HCT116 (cell line): ENCODE results near the gene TOR2A. TPM values are rescaled to one million over a fixed set of nuclear protein-coding genes. Genes with fewer than 3 reads are reported as not detected.

Experiments
- ATAC-seq: fragments of 200-7000 bp; cut with Tn5 transposase; 2 replicates; pipeline ENCODE4 v1.9.1; 2020; ENCODE audit warnings: mild to moderate bottlenecking, moderate library complexity
- BruUV-seq: library from RNA; stranded (reverse); fragments of 400-500 nt; replicated peaks from 2 replicates; lab custom pipeline; 2021; lab: Mats Ljungman, UMichigan
- CTCF ChIA-PET: fragments of 300-600 bp; sonication (Branson Sonifier 250); formaldehyde crosslinking; loops from one replicate; lab custom pipeline; 2021; ENCODE audit warnings: antibody characterized with exemption; lab: Charles Lee
- POLR2A ChIA-PET: fragments of 300-600, 350-600 bp; sonication (Branson Sonifier 250); formaldehyde crosslinking; loops from one replicate; lab custom pipeline; 2021; ENCODE audit warnings: antibody characterized with exemption; lab: Charles Lee
- RAD21 ChIA-PET, 2 experiments: fragments of 300-600 bp; sonication (Branson Sonifier 250); formaldehyde crosslinking; loops; one replicate each; lab custom pipeline; 2023; ENCODE audit warnings: low total read pairs in 2 of 2; ENCODE audit not compliant: uncharacterized antibody in 2 of 2, unreplicated experiment in 2 of 2, low non-redundant PET in 1 of 2; lab: Charles Lee
- DNase-seq: peaks from one replicate; pipeline ENCODE4 v3.0.0-alpha.2; 2010; ENCODE audit warnings: low read depth, low spot score
- H2AFZ ChIP-seq: fragments of 200-600 bp; shearing (Covaris generic), sonication (generic); 2 replicates; pipeline ENCODE4 v1.6.1; 2017; ENCODE audit warnings: low read depth, mixed run types, mixed read lengths, antibody characterized with exemption, low read length; ENCODE audit not compliant: poor library complexity, severe bottlenecking
- H3K27ac ChIP-seq: 2 replicates; pipeline ENCODE4 v1.5.1; 2012; ENCODE audit warnings: low read depth, low read length
- H3K27me3 ChIP-seq: fragments of 200-600 bp; sonication (generic); 2 replicates; pipeline ENCODE4 v1.6.1; 2016; ENCODE audit warnings: mixed run types, low read length, mixed read lengths; ENCODE audit not compliant: insufficient read depth
- H3K36me3 ChIP-seq, 2 experiments: fragments of 200-500 bp in 1 of 2; fragments of 200-600 bp in 1 of 2; sonication (Bioruptor generic) in 1 of 2; sonication (generic) in 1 of 2; 2 replicates each; pipeline versions ENCODE4 v1.5.1 to v1.6.1; 2014 to 2016; ENCODE audit warnings: low read length in 2 of 2, inconsistent platforms in 1 of 2, mixed read lengths in 1 of 2, mixed run types in 1 of 2; ENCODE audit not compliant: insufficient read depth in 2 of 2, control insufficient read depth in 1 of 2
- H3K4me1 ChIP-seq, 2 experiments: fragments of 200-600 bp in 1 of 2; sonication (generic) in 1 of 2; 2 replicates each; pipeline versions ENCODE4 v1.5.1 to v1.6.1; 2012 to 2017; ENCODE audit warnings: low read length in 2 of 2, inconsistent platforms in 1 of 2, mild to moderate bottlenecking in 1 of 2, mixed read lengths in 1 of 2, mixed run types in 1 of 2, moderate library complexity in 1 of 2; ENCODE audit not compliant: insufficient read depth in 2 of 2, control insufficient read depth in 1 of 2
- H3K4me2 ChIP-seq: fragments of 200-600 bp; sonication (generic); 2 replicates; pipeline ENCODE4 v1.6.1; 2017; ENCODE audit warnings: mixed run types, low read length, mixed read lengths
- H3K4me3 ChIP-seq, 2 experiments: fragments of 200-600 bp in 1 of 2; sonication (generic) in 1 of 2; replicated peaks in 1 of 2; 2 replicates each; pipeline ENCODE4 v1.5.1; 2011 to 2016; ENCODE audit warnings: low read length in 2 of 2, control low read depth in 1 of 2, low read depth in 1 of 2, mild to moderate bottlenecking in 1 of 2, mixed read lengths in 1 of 2, mixed run types in 1 of 2
- H3K79me2 ChIP-seq: fragments of 200-600 bp; sonication (generic); 2 replicates; pipeline ENCODE4 v1.6.1; 2017; ENCODE audit warnings: mild to moderate bottlenecking, mixed run types, low read length, moderate library complexity, mixed read lengths; ENCODE audit not compliant: insufficient read depth
- H3K9ac ChIP-seq: fragments of 200-600 bp; sonication (generic); 2 replicates; pipeline ENCODE4 v1.6.1; 2016; ENCODE audit warnings: low read length, mixed read lengths
- H3K9me2 ChIP-seq: fragments of 200-600 bp; sonication (generic), shearing (Covaris generic); 2 replicates; pipeline ENCODE4 v1.6.1; 2017; ENCODE audit warnings: mixed run types, mild to moderate bottlenecking, moderate library complexity; ENCODE audit not compliant: insufficient read depth
- H3K9me3 ChIP-seq, 2 experiments: fragments of 200-500 bp in 1 of 2; fragments of 200-600 bp in 1 of 2; sonication (Bioruptor generic) in 1 of 2; sonication (generic) in 1 of 2; 2 replicates each; pipeline ENCODE4 v1.6.1; 2014 to 2017; ENCODE audit warnings: low read length in 2 of 2, mixed read lengths in 2 of 2, inconsistent platforms in 1 of 2, low read depth in 1 of 2, mild to moderate bottlenecking in 1 of 2, mixed run types in 1 of 2, moderate library complexity in 1 of 2; ENCODE audit not compliant: control insufficient read depth in 1 of 2, insufficient read depth in 1 of 2
- H4K20me1 ChIP-seq: fragments of 200-600 bp; sonication (generic), shearing (Covaris generic); 2 replicates; pipeline ENCODE4 v1.6.1; 2017; ENCODE audit warnings: mixed run types, mild to moderate bottlenecking, moderate library complexity; ENCODE audit not compliant: insufficient read depth
- ATF3 ChIP-seq: IDR thresholded peaks from 2 replicates; pipeline ENCODE4 v1.6.1; 2012
- CBX3 ChIP-seq: IDR thresholded peaks from 2 replicates; pipeline ENCODE4 v1.6.1; 2012; ENCODE audit warnings: low read depth
- CEBPB ChIP-seq: IDR thresholded peaks from 2 replicates; pipeline ENCODE4 v1.6.1; 2012; ENCODE audit warnings: low read depth
- CTCF ChIP-seq, 3 experiments: fragments of 200-600 bp in 1 of 3; sonication (generic) in 1 of 3; IDR thresholded peaks in 2 of 3; conservative IDR thresholded peaks in 1 of 3; 2 replicates each; pipeline ENCODE4 v1.5.1; 2012 to 2017; ENCODE audit warnings: low read depth in 2 of 3, low read length in 2 of 3, antibody characterized with exemption in 1 of 3, borderline replicate concordance in 1 of 3, control low read depth in 1 of 3, mild to moderate bottlenecking in 1 of 3, mixed read lengths in 1 of 3, mixed run types in 1 of 3, moderate library complexity in 1 of 3; ENCODE audit not compliant: insufficient read depth in 1 of 3
- EGR1 ChIP-seq: IDR thresholded peaks from 2 replicates; pipeline ENCODE4 v1.6.1; 2012; ENCODE audit warnings: low read depth
- ELF1 ChIP-seq: IDR thresholded peaks from 2 replicates; pipeline ENCODE4 v1.6.1; 2012; ENCODE audit warnings: low read depth, borderline replicate concordance
- EZH2phosphoT487 ChIP-seq: fragments of 200-600 bp; IDR thresholded peaks from 2 replicates; pipeline ENCODE4 v1.6.1; 2018; ENCODE audit warnings: antibody characterized with exemption, borderline replicate concordance
- FOSL1 ChIP-seq: IDR thresholded peaks from 2 replicates; pipeline ENCODE4 v1.6.1; 2012; ENCODE audit warnings: low read depth
- JUND ChIP-seq: IDR thresholded peaks from 2 replicates; pipeline ENCODE4 v1.6.1; 2012
- MAX ChIP-seq: IDR thresholded peaks from 2 replicates; pipeline ENCODE4 v1.6.1; 2012
- POLR2A ChIP-seq: IDR thresholded peaks from 2 replicates; pipeline ENCODE4 v1.7.0; 2011; ENCODE audit warnings: borderline replicate concordance; ENCODE audit not compliant: insufficient read depth, insufficient read length; ENCODE audit errors: extremely low read depth
- POLR2AphosphoS5 ChIP-seq: IDR thresholded peaks from 2 replicates; pipeline ENCODE4 v1.6.1; 2011; ENCODE audit warnings: mild to moderate bottlenecking, low read depth, low read length, moderate library complexity
- RAD21 ChIP-seq: IDR thresholded peaks from 2 replicates; pipeline ENCODE4 v1.6.1; 2012; ENCODE audit warnings: low read depth, mild to moderate bottlenecking
- REST ChIP-seq: IDR thresholded peaks from 2 replicates; pipeline ENCODE4 v1.6.1; 2012; ENCODE audit warnings: low read depth
- SIN3A ChIP-seq: IDR thresholded peaks from 2 replicates; pipeline ENCODE4 v1.6.1; 2012; ENCODE audit warnings: low read depth
- SP1 ChIP-seq: IDR thresholded peaks from 2 replicates; pipeline ENCODE4 v1.6.1; 2012; ENCODE audit warnings: low read depth
- ZBTB33 ChIP-seq: IDR thresholded peaks from 2 replicates; pipeline ENCODE4 v1.6.1; 2011; ENCODE audit warnings: mild to moderate bottlenecking, low read length, moderate library complexity; ENCODE audit not compliant: insufficient replicate concordance; ENCODE audit errors: extremely low read depth
- ZFX ChIP-seq: fragments of 450-650 bp; IDR thresholded peaks from 2 replicates; pipeline ENCODE4 v1.6.1; 2017
- intact Hi-C: fragments of 100-400 bp; cut with micrococcal nuclease; formaldehyde crosslinking; loops from 2 replicates; pipeline ENCODE4 v1.10.0; 2022
- total RNA-seq: library from RNA; stranded (reverse); gene quantifications from one replicate; pipeline ENCODE4 v1.2.1, GENCODE V29; 2021; ENCODE audit not compliant: unreplicated experiment

The TOR2A gene
- total RNA-seq, 1 experiment from 2014 or later = 12.0 TPM

GRCh38 chr9:127686461-127687393 lies 48.4 kb downstream of the TOR2A start:
- no peak overlapping the region for H3K4me3 ChIP-seq
- POLR2A ChIA-PET = no interaction called here
- H4K20me1 ChIP-seq = no peaks in the 10 kb centered on the region
- H3K9me2 ChIP-seq = no peaks in the 10 kb centered on the region
- no peak overlapping the region for H3K27ac ChIP-seq
- ATAC-seq (no peak), DNase-seq (no peak)
- BruUV-seq = no TSS peak
- TF ChIP-seq ATF3 = no peak
- no peak for TF ChIP-seq RAD21
- no peak for TF ChIP-seq EGR1
- no peak for TF ChIP-seq FOSL1
- TF ChIP-seq REST = no peak
- no peak for TF ChIP-seq ZFX
- TF ChIP-seq EZH2phosphoT487 = no peak
- TF ChIP-seq ZBTB33 = no peak
- TF ChIP-seq JUND = no peak
- no peak for TF ChIP-seq CTCF (IDR thresholded peaks at IDR 0.05 in 2 of 3, conservative IDR thresholded peaks at IDR 0.05 in 1 of 3; ENCODE audit: borderline replicate concordance in 1 of 3, insufficient read depth in 1 of 3, low read depth in 2 of 3, low read length in 2 of 3)
- no peak for TF ChIP-seq ELF1
- TF ChIP-seq MAX = no peak
- no peak for TF ChIP-seq SP1
- no peak for TF ChIP-seq POLR2A
- TF ChIP-seq SIN3A = no peak
- no peak for TF ChIP-seq CEBPB
- TF ChIP-seq CBX3 = no peak
- no peak for TF ChIP-seq POLR2AphosphoS5
- CTCF ChIA-PET = no interaction called here
- H3K79me2 ChIP-seq = no peaks in the 10 kb centered on the region
- no peak overlapping the region for H2AFZ ChIP-seq
- intact Hi-C loops = no loop called here
- peaks cover 0 to 9% of the 10 kb centered on the region in 2 experiments; a peak in 1 of 4 replicates for H3K4me1 ChIP-seq
- RAD21 ChIA-PET = no interaction called here
- no peaks in the 10 kb centered on the region for H3K27me3 ChIP-seq
- H3K36me3 ChIP-seq = peaks cover 0 to 6% of the 10 kb centered on the region in 2 experiments; a peak in 1 of 4 replicates
- H3K9me3 ChIP-seq = no peaks in the 10 kb centered on the region
- H3K9ac ChIP-seq = no peak overlapping the region
- H3K4me2 ChIP-seq = no peak overlapping the region
